Ammon's horn (tissue), 1 donor: ENCODE results near the gene TRIM62.

Experiments used
- DNase-seq: peaks from one replicate; pipeline ENCODE4 v3.0.0-alpha.2; 2016; ENCODE audit warnings: low spot score

The TRIM62 gene

GRCh38 chr1:33180226-33180910 is 1.5 kb downstream of the TRIM62 start:
- DNase-seq, result no peak

GRCh38 chr1:33178836-33179439 is 2.9 kb downstream of the TRIM62 start:
- DNase-seq, result no peak

GRCh38 chr1:33177996-33178540 is 3.8 kb downstream of the TRIM62 start:
- no peak for DNase-seq

GRCh38 chr1:33176887-33177286 is 5.0 kb downstream of the TRIM62 start:
- DNase-seq, result no peak

GRCh38 chr1:33176362-33176850 is 5.4 kb downstream of the TRIM62 start:
- DNase-seq, result no peak

- DNase-seq, result no peak
These were observed 6.0 kb downstream of the TRIM62 start for GRCh38 chr1:33175865-33176264.

GRCh38 chr1:33173091-33173490 is 8.8 kb downstream of the TRIM62 start:
- no peak for DNase-seq

GRCh38 chr1:33171977-33172813 is 9.6 kb downstream of the TRIM62 start:
- no peak for DNase-seq

GRCh38 chr1:33170351-33171274 is 11.2 kb downstream of the TRIM62 start:
- peak; percentile 73 for DNase-seq

GRCh38 chr1:33169290-33170055 is 12.4 kb downstream of the TRIM62 start:
- DNase-seq, result peak; percentile 79

GRCh38 chr1:33168556-33169289 is 13.1 kb downstream of the TRIM62 start:
- DNase-seq, result no peak

GRCh38 chr1:33167650-33168447 is 14.0 kb downstream of the TRIM62 start:
- no peak for DNase-seq

GRCh38 chr1:33165809-33166208 is 16.0 kb downstream of the TRIM62 start:
- DNase-seq, result no peak

GRCh38 chr1:33165209-33165608 is 16.6 kb downstream of the TRIM62 start:
- no peak for DNase-seq

GRCh38 chr1:33163621-33164519 is 18.0 kb downstream of the TRIM62 start:
- DNase-seq, result no peak

- no peak for DNase-seq
These were observed 19.7 kb downstream of the TRIM62 start for GRCh38 chr1:33162141-33162540.

GRCh38 chr1:33161061-33161681 is 20.7 kb downstream of the TRIM62 start:
- peak; percentile 90 for DNase-seq

GRCh38 chr1:33159577-33159976 is 22.3 kb downstream of the TRIM62 start:
- DNase-seq, result no peak
